NCI-H146 treated with DMSO at 0.1 percent for 48 hours (cell line): ENCODE data around the gene TSPAN12.
"Not testable (repeated sequence)": the region's sequence is repeated elsewhere in the genome, so short reads cannot be mapped to it uniquely, and the experiment has no call there.

Experiments used
- DNase-seq: peaks from one replicate; lab custom pipeline; 2025; ENCODE audit not compliant: unreplicated experiment; lab: John Stamatoyannopoulos, UW

Gene TSPAN12

GRCh38 chr7:120806669-120807068 is 51.3 kb downstream of the TSPAN12 start:
- no peak for DNase-seq

- peak; percentile 43 for DNase-seq
Measured at GRCh38 chr7:120805636-120806388, 52.1 kb downstream of the TSPAN12 start.

- DNase-seq, result no peak
Measured at GRCh38 chr7:120802751-120803150, 55.2 kb downstream of the TSPAN12 start.

GRCh38 chr7:120799813-120800475 is 58.0 kb downstream of the TSPAN12 start:
- no peak for DNase-seq

- no peak for DNase-seq
Measured at GRCh38 chr7:120799147-120799546, 58.8 kb downstream of the TSPAN12 start.

- no peak for DNase-seq
Measured at GRCh38 chr7:120797026-120797645, 60.8 kb downstream of the TSPAN12 start.

GRCh38 chr7:120794106-120794729 is 63.7 kb downstream of the TSPAN12 start:
- DNase-seq, result no peak

- DNase-seq, result no peak
Measured at GRCh38 chr7:120793213-120793936, 64.6 kb downstream of the TSPAN12 start.

GRCh38 chr7:120792861-120793130 is 65.1 kb downstream of the TSPAN12 start:
- DNase-seq, result no peak

GRCh38 chr7:120792091-120792860 is 65.7 kb downstream of the TSPAN12 start:
- DNase-seq, result peak; percentile 33

- no peak for DNase-seq
Measured at GRCh38 chr7:120785095-120785494, 72.8 kb downstream of the TSPAN12 start.

- no peak for DNase-seq
Measured at GRCh38 chr7:120783721-120784120, 74.2 kb downstream of the TSPAN12 start.

- no peak for DNase-seq
Measured at GRCh38 chr7:120783273-120783672, 74.7 kb downstream of the TSPAN12 start.

- DNase-seq, result not testable (repeated sequence)
Measured at GRCh38 chr7:120781924-120782323, 76.0 kb downstream of the TSPAN12 start.

GRCh38 chr7:120780938-120781337 is 77.0 kb downstream of the TSPAN12 start:
- DNase-seq, result no peak

GRCh38 chr7:120780451-120780850 is 77.5 kb downstream of the TSPAN12 start:
- not testable (repeated sequence) for DNase-seq

- not testable (repeated sequence) for DNase-seq
Measured at GRCh38 chr7:120779078-120779477, 78.9 kb downstream of the TSPAN12 start.

GRCh38 chr7:120775755-120776154 is 82.2 kb downstream of the TSPAN12 start:
- DNase-seq, result no peak

GRCh38 chr7:120774481-120774880 is 83.5 kb downstream of the TSPAN12 start:
- DNase-seq, result no peak

GRCh38 chr7:120770206-120770605 is 87.7 kb downstream of the TSPAN12 start:
- DNase-seq, result no peak
